Right atrium auricular region (tissue), 2 donors: Measurements from ENCODE around the gene ZDHHC9. TPM values are rescaled to one million over a fixed set of nuclear protein-coding genes. Genes with fewer than 3 reads are reported as not detected.

Experiments
- DNase-seq: peaks from one replicate; pipeline ENCODE4 v3.0.0-alpha.2; 2019; ENCODE audit warnings: low spot score
- H3K27ac ChIP-seq, 2 donors: fragments of 200-600 bp; sonication (generic); 1 replicate in 1 of 2; 2 replicates in 1 of 2; pipeline ENCODE4 v1.5.1; 2016 to 2019
- H3K27me3 ChIP-seq, 2 donors: fragments of 200-600 bp; sonication (generic); one replicate each; pipeline versions ENCODE4 v1.5.1 to v1.6.0; 2017 to 2019
- H3K36me3 ChIP-seq: fragments of 200-600 bp; sonication (generic); one replicate; pipeline ENCODE4 v1.5.1; 2016
- H3K4me1 ChIP-seq, 2 donors: fragments of 200-600 bp; sonication (generic); one replicate each; pipeline versions ENCODE4 v1.5.1 to v1.6.0; 2017 to 2019
- H3K4me3 ChIP-seq, 2 donors: fragments of 200-600 bp; sonication (generic); 1 replicate in 1 of 2; 2 replicates in 1 of 2; pipeline ENCODE4 v1.5.1; 2017 to 2019; ENCODE audit warnings: mild to moderate bottlenecking in 1 of 2, moderate library complexity in 1 of 2
- H3K9me3 ChIP-seq, 2 donors: fragments of 200-600 bp; sonication (generic); one replicate each; pipeline ENCODE4 v1.5.1; 2019
- CTCF ChIP-seq, 2 donors: fragments of 200-600 bp; sonication (generic); IDR thresholded peaks; one replicate each; pipeline ENCODE4 v1.5.1; 2019; ENCODE audit warnings: antibody characterized with exemption in 2 of 2
- total RNA-seq, 2 donors: library from RNA; depleted of rRNA; stranded (reverse); fragments of >200 nt; gene quantifications; one replicate each; pipeline ENCODE4 v1.1.0, GENCODE V29; 2016

The ZDHHC9 gene
- total RNA-seq, 2 donors from 2014 or later = 10.6 to 11.4 TPM

GRCh38 chrX:129768186-129768585 is 75.5 kb downstream of the ZDHHC9 start:
- TF ChIP-seq CTCF (IDR thresholded peaks at IDR 0.05) = no peak
- no peaks in the 10 kb centered on the region for H3K27me3 ChIP-seq
- H3K27ac ChIP-seq = no peak overlapping the region
- no peaks in the 10 kb centered on the region for H3K9me3 ChIP-seq
- H3K4me3 ChIP-seq = no peak overlapping the region
- H3K4me1 ChIP-seq = no peaks in the 10 kb centered on the region
- H3K36me3 ChIP-seq = no peaks in the 10 kb centered on the region
- no peak for DNase-seq

- TF ChIP-seq CTCF (IDR thresholded peaks at IDR 0.05) = no peak
- no peaks in the 10 kb centered on the region for H3K27me3 ChIP-seq
- DNase-seq = no peak
- peaks cover 0 to 12% of the 10 kb centered on the region in 2 donors for H3K4me1 ChIP-seq
- H3K36me3 ChIP-seq = no peaks in the 10 kb centered on the region
- H3K9me3 ChIP-seq = no peaks in the 10 kb centered on the region
- H3K27ac ChIP-seq = no peak overlapping the region
- no peak overlapping the region for H3K4me3 ChIP-seq
Observed at GRCh38 chrX:129763666-129764065, 80.0 kb downstream of the ZDHHC9 start.

- no peak for DNase-seq
- H3K27me3 ChIP-seq = no peaks in the 10 kb centered on the region
- peaks cover 0 to 12% of the 10 kb centered on the region in 2 donors for H3K4me1 ChIP-seq
- no peak for TF ChIP-seq CTCF (IDR thresholded peaks at IDR 0.05)
- H3K36me3 ChIP-seq = no peaks in the 10 kb centered on the region
- no peaks in the 10 kb centered on the region for H3K9me3 ChIP-seq
- no peak overlapping the region for H3K4me3 ChIP-seq
- H3K27ac ChIP-seq = no peak overlapping the region
Observed at GRCh38 chrX:129762448-129762847, 81.2 kb downstream of the ZDHHC9 start.

GRCh38 chrX:129761596-129761995 is 82.1 kb downstream of the ZDHHC9 start:
- peaks cover 0 to 12% of the 10 kb centered on the region in 2 donors for H3K4me1 ChIP-seq
- no peaks in the 10 kb centered on the region for H3K9me3 ChIP-seq
- no peaks in the 10 kb centered on the region for H3K27me3 ChIP-seq
- H3K4me3 ChIP-seq = no peak overlapping the region
- no peaks in the 10 kb centered on the region for H3K36me3 ChIP-seq
- no peak for DNase-seq
- H3K27ac ChIP-seq = no peak overlapping the region
- TF ChIP-seq CTCF (IDR thresholded peaks at IDR 0.05) = no peak

- Histone ChIP-seq H3K36me3 (no peaks in the 10 kb centered on the region), H3K27ac (no peak overlapping the region), H3K27me3 (no peaks in the 10 kb centered on the region), H3K4me1 (peaks cover 0 to 12% of the 10 kb centered on the region in 2 donors), H3K9me3 (no peaks in the 10 kb centered on the region), H3K4me3 (no peak overlapping the region)
- DNase-seq = no peak
- no peak for TF ChIP-seq CTCF (IDR thresholded peaks at IDR 0.05)
Observed at GRCh38 chrX:129760981-129761380, 82.7 kb downstream of the ZDHHC9 start.

- no peak overlapping the region for H3K4me3 ChIP-seq
- no peaks in the 10 kb centered on the region for H3K27me3 ChIP-seq
- H3K27ac ChIP-seq = no peak overlapping the region
- peaks cover 0 to 12% of the 10 kb centered on the region in 2 donors for H3K4me1 ChIP-seq
- no peaks in the 10 kb centered on the region for H3K9me3 ChIP-seq
- no peak for DNase-seq
- no peak for TF ChIP-seq CTCF (IDR thresholded peaks at IDR 0.05)
- no peaks in the 10 kb centered on the region for H3K36me3 ChIP-seq
Observed at GRCh38 chrX:129760155-129760554, 83.5 kb downstream of the ZDHHC9 start.
